Astrocyte of the hippocampus (primary cell): ENCODE results near the gene RPS6KA5.

Experiments used
- DNase-seq: peaks from one replicate; pipeline ENCODE4 v3.0.0; 2011; ENCODE audit warnings: low read depth, low spot score

RPS6KA5 gene

GRCh38 chr14:90808759-90809529, 251.5 kb downstream of the RPS6KA5 start:
- no peak for DNase-seq

GRCh38 chr14:90807060-90807459, 253.4 kb downstream of the RPS6KA5 start:
- DNase-seq: no peak

DNA sequence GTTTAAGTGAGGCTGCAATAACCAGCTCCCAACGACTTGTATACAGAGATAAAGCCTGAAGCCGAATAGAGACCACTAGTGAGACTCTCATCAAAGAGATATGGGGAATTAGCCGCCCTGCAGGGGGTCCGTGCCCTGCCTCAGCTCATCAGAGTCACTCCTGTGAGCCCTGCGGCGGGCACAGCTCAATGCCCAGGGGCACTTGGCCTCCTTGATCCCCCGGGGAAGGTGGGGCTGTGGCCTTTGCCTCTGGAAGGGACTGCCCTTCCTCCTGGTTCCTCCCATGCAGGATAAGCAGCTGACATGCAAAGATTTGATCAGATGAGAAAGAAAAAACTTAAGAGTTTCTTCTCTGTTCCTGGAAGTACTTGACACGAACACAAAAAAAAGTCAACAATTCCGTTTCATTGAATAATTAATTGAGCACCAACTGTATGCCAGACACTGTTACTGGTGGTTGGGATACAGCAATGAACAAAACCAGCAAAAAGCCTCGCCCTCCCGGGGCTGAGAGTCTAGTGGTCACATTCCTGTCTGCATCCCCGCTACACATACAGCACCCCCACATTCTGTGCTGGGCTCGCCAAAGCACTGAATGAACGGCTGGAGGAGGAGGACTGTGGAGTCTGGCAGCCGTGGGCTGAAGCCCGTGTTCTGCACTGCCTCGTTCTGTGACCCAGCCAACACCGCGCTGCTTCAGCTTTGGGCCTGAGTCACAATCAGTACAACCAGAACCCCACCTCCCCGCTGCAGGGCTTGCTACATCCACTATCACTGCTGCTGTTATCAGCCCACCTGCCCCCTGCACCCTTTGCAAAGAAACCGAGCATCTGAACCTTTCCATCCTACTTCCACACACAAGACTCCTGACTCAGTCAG, 254.5 kb downstream of the RPS6KA5 start:
- DNase-seq: no peak

GRCh38 chr14:90805084-90805391, 255.4 kb downstream of the RPS6KA5 start:
- no peak for DNase-seq

DNA sequence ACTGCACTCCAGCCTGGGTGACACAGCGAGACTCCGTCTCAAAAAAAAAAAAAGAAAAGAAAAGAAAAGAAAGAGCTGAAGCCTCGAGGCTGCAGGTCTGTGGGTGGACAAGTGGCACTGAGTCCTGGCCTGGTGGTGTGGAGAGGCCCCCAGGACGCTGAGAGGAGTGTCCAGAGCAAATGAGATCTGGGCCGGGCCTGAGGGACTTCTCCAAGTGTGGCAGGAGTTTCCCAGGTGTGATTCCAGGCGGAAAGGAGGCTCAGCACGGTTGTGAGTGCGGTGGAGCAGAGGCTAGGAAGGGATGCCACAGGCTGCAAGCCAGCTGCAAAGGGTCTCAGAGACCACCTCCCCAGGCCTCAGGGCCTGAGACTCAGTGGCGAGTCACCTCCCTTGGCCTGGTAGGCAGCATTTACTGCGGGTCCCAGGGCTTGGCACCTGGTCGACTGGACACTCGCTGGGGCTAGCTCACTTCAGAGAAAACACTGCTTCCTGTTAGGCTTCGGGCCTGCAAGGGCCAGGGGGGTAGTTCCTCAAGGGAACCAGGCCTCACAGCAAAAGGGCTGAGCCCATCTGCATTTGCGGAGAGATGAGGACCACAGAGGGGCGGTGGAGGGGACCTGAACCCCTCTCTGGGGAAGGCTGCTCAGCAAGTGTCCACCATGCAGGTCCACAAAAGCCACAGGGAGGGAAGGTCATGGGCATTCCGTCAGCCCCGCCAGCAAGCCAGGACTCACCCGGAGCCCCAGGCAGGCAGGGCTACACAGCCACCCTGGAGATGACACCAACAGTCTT, 256.0 kb downstream of the RPS6KA5 start:
- DNase-seq: no peak

DNA sequence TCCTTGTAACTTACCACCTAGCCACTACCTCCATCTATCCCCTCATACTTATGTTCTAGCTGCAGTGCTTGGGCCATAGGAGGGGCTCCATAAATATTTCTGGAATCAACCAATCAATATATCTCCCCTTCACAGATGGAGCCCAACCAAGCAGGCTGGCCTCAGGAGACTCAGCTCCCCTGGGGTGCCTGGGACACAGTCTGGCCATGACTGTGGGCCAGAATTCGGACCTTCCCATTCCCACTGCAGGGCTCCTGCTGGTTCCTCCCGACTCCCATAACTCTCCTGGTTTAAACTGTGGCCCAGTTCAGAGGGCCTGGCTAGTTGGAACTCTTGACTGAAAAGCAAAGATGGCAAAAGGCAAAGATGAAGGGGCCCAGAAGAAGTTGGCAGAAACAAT, 257.2 kb downstream of the RPS6KA5 start:
- DNase-seq: no peak

- no peak for DNase-seq
These were observed 261.0 kb downstream of the RPS6KA5 start for GRCh38 chr14:90799420-90799819.

DNA sequence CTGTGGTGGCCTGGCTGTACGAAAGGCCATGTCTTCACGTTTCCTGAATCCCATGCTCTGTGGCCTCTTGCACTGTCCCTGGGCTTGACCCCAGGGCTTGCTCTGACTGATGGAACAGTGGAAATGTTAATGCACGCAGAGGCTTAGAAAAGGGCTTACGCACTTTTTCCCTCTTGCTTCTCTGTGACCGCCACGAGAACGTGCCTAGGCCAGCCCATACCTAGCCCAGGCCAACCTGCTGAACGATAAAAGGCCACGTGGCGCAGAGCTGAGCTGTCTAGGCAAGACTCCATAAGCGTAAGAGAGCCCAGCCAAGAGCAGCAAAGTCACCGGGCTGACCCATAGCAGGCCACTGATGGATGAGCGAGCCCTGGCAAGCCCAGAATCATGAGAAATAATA, 262.5 kb downstream of the RPS6KA5 start:
- DNase-seq: no peak
